ENCODE data around the gene RRBP1.

- TF ChIP-seq CTCF (conservative IDR thresholded peaks at IDR 0.05; ENCODE audit: low read depth, low read length) = no peak
- no peak for TF ChIP-seq NFE2L2 (IDR thresholded peaks at IDR 0.05; ENCODE audit: low read depth, low read length)
- no peak for TF ChIP-seq RAD21 (IDR thresholded peaks at IDR 0.05; ENCODE audit: low read length)
- no peak for TF ChIP-seq POLR2A (IDR thresholded peaks at IDR 0.05; ENCODE audit: low read depth, low read length)
- TF ChIP-seq MXI1 (IDR thresholded peaks at IDR 0.05; ENCODE audit: borderline replicate concordance, low read depth, low read length) = no peak
- TF ChIP-seq, protein P1, sequence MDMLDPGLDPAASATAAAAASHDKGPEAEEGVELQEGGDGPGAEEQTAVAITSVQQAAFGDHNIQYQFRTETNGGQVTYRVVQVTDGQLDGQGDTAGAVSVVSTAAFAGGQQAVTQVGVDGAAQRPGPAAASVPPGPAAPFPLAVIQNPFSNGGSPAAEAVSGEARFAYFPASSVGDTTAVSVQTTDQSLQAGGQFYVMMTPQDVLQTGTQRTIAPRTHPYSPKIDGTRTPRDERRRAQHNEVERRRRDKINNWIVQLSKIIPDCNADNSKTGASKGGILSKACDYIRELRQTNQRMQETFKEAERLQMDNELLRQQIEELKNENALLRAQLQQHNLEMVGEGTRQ (IDR thresholded peaks at IDR 0.05; ENCODE audit: low read depth, low read length) = no peak
- no peak for TF ChIP-seq MAZ (IDR thresholded peaks at IDR 0.05; ENCODE audit: borderline replicate concordance, low read depth, low read length)
- TF ChIP-seq BHLHE40 (IDR thresholded peaks at IDR 0.05; ENCODE audit: low read depth, low read length) = no peak
- TF ChIP-seq SMC3 (IDR thresholded peaks at IDR 0.05; ENCODE audit: low read depth, low read length) = no peak
- TF ChIP-seq MAFK (IDR thresholded peaks at IDR 0.05; ENCODE audit: low read depth, low read length) = no peak
- no peak for TF ChIP-seq RCOR1 (IDR thresholded peaks at IDR 0.05; ENCODE audit: insufficient replicate concordance, low read length)
Observed at GRCh38 chr20:17647391-17648314, 34.4 kb downstream of the RRBP1 start.
